ENCODE data around the gene COMT.

COMT gene

GRCh38 chr22:19955241-19956128, 13.9 kb downstream of the COMT start:
- peak; percentile 58 for TF ChIP-seq GLIS1 (tag by site-specific recombination; IDR thresholded peaks at IDR 0.05)
- TF ChIP-seq ZNF362 (tag by site-specific recombination; IDR thresholded peaks at IDR 0.05) = peak; percentile 70; the same call in 1 of the 2 replicates
- no peak for TF ChIP-seq TRIM28 (IDR thresholded peaks at IDR 0.05; ENCODE audit: borderline replicate concordance, low read length)
- peak; percentile 94 for TF ChIP-seq ZNF600 (tag by site-specific recombination; IDR thresholded peaks at IDR 0.05)
- no peak for TF ChIP-seq RBAK (tag by site-specific recombination; IDR thresholded peaks at IDR 0.05)
- peak; percentile 46 for TF ChIP-seq ZIC2 (tag by site-specific recombination; IDR thresholded peaks at IDR 0.05)
- 0 out of 2 replicates have a peak, but pooled peaks have one; percentile 30 for TF ChIP-seq GLIS2 (tag by site-specific recombination; IDR thresholded peaks at IDR 0.05)
- no peaks in the 10 kb centered on the region for H3K9me3 ChIP-seq (ENCODE audit: control insufficient read depth, insufficient read depth, low read depth, low read length)
- ChIA-PET CTCF (interaction anchor here (0.6 to 3.8 kb wide), 5 partner anchors 8 to 225 kb away, joined by 3 to 33 read pairs (median 3); partner anchors contain the start of genes COMT and TXNRD2), POLR2A (interaction anchor here (1.6 to 2.3 kb wide), 2 partner anchors 10 to 12 kb away, joined by 7 to 9 read pairs; no protein-coding TSS in a partner anchor)
- no peak overlapping the region for H3K4me3 ChIP-seq (ENCODE audit: low read depth, low read length)
- peaks cover 0 to 6% of the 10 kb centered on the region in 2 experiments; a peak in 1 of 3 replicates for H3K36me3 ChIP-seq (ENCODE audit: control insufficient read depth in 2 of 2, insufficient read depth in 1 of 2, low read length in 2 of 2)
- no peak overlapping the region for H3K27ac ChIP-seq (ENCODE audit: extremely low read depth, low read depth, low read length)
- H3K4me1 ChIP-seq (ENCODE audit: control insufficient read depth, insufficient read depth, low read length) = peaks cover 8% of the 10 kb centered on the region; the same call in 1 of the 2 replicates

- peaks cover 0 to 6% of the 10 kb centered on the region in 2 experiments; a peak in 1 of 3 replicates for H3K36me3 ChIP-seq (ENCODE audit: control insufficient read depth in 2 of 2, insufficient read depth in 1 of 2, low read length in 2 of 2)
- no peak overlapping the region for H3K4me3 ChIP-seq (ENCODE audit: low read depth, low read length)
- CTCF ChIA-PET = interaction anchor here (0.6 to 1.5 kb wide), 3 partner anchors 10 to 245 kb away, joined by 3 to 9 read pairs (median 6); no protein-coding TSS in a partner anchor
- H3K27ac ChIP-seq (ENCODE audit: extremely low read depth, low read depth, low read length) = no peak overlapping the region
- peaks cover 8% of the 10 kb centered on the region; the same call in 1 of the 2 replicates for H3K4me1 ChIP-seq (ENCODE audit: control insufficient read depth, insufficient read depth, low read length)
- POLR2A ChIA-PET = interaction anchor here (1.0 kb wide), 1 partner anchor 9 kb away, joined by 3 read pairs; no protein-coding TSS in a partner anchor
- TF ChIP-seq CTCF (tag by site-specific recombination; IDR thresholded peaks at IDR 0.05) (peak; percentile 33; the same call in 1 of the 2 replicates), TRIM28 (IDR thresholded peaks at IDR 0.05; ENCODE audit: borderline replicate concordance, low read length) (no peak)
- no peaks in the 10 kb centered on the region for H3K9me3 ChIP-seq (ENCODE audit: control insufficient read depth, insufficient read depth, low read depth, low read length)
Measured at GRCh38 chr22:19957445-19957844, 15.9 kb downstream of the COMT start.

DNA sequence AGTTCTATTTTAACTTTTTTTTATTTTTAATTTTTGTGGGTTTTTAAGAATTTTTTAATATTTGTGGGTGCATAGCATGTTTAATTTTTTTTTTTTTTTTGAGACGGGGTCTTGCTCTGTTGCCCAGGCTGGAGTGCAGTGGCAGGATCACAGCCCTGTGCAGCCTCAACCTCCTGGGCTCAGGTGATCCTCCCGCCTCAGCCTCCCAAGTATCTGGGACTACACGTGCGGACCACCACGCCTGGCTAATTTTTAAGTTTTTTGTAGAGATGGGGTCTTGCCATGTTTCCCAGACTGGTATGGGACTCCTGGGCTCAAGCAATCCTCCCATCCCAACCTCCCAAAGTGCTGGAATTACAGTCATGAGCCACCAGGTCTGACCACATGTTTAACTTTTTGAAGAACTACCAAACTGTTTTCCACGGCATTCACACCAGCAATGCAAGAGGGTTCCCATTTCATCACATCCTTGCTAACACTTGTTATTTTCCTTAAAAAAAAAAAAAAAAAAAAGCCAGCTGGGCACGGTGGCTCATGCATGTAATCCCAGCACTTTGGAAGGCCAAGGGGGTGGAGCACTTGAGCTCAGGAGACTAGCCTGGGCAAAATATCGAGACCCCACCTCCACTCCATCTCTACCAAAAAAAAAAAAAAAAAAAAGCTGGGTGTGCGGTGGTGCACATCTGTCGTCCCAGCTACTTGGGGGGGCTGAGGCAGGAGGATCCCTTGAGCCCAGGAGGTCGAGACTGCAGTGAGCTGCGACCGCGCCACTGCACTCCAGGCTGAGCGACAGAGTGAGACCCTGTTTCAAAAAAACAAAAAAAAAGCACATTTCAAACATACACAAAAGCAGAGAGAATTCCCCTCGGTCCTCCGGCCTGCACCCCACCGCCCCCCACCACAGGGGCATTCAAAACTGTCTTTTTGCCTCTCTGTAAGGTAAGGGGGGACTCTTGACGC, 16.8 kb downstream of the COMT start:
- ChIA-PET POLR2A (interaction anchor here (0.6 to 1.4 kb wide), 4 partner anchors 9 to 240 kb away, joined by 4 to 6 read pairs (median 4); partner anchors contain the start of genes GNB1L and RTL10), CTCF (interaction anchor here (0.6 to 1.5 kb wide), 7 partner anchors 10 to 246 kb away, joined by 3 to 9 read pairs (median 3); no protein-coding TSS in a partner anchor)
- Histone ChIP-seq H3K4me1 (ENCODE audit: control insufficient read depth, insufficient read depth, low read length) (peaks cover 8% of the 10 kb centered on the region; the same call in 1 of the 2 replicates), H3K4me3 (ENCODE audit: low read depth, low read length) (no peak overlapping the region), H3K9me3 (ENCODE audit: control insufficient read depth, insufficient read depth, low read depth, low read length) (no peaks in the 10 kb centered on the region), H3K27ac (ENCODE audit: extremely low read depth, low read depth, low read length) (no peak overlapping the region), H3K36me3 (ENCODE audit: control insufficient read depth in 2 of 2, insufficient read depth in 1 of 2, low read length in 2 of 2) (peaks cover 0 to 15% of the 10 kb centered on the region in 2 experiments; a peak in 1 of 3 replicates)
- no peak for TF ChIP-seq ZNF561 (tag by site-specific recombination; IDR thresholded peaks at IDR 0.05; ENCODE audit: borderline replicate concordance)
- TF ChIP-seq ZBTB20 (tag by site-specific recombination; IDR thresholded peaks at IDR 0.05) = no peak
- TF ChIP-seq ZNF121 (tag by site-specific recombination; IDR thresholded peaks at IDR 0.05) = peak; percentile 97
- TF ChIP-seq PRDM2 (tag by site-specific recombination; IDR thresholded peaks at IDR 0.05; ENCODE audit: borderline replicate concordance) = no peak
- TF ChIP-seq SCRT2 (tag by site-specific recombination; IDR thresholded peaks at IDR 0.05) = no peak
- no peak for TF ChIP-seq ZBTB44 (tag by site-specific recombination; IDR thresholded peaks at IDR 0.05)
- TF ChIP-seq ZBTB8A (tag by site-specific recombination; IDR thresholded peaks at IDR 0.05) = no peak
